Stimulated activated naive CD8-positive, alpha-beta T cell treated with anti-CD3 and anti-CD28 coated beads, Interleukin-15, Interleukin-2, amounts not matched to agents 100 U/mL and 50 U/mL, for 24 hours (primary cell): ENCODE measurements around the gene NLRC5.
"Not testable (repeated sequence)": the region's sequence is repeated elsewhere in the genome, so short reads cannot be mapped to it uniquely, and the experiment has no call there.

Experiments
- ATAC-seq: fragments of 150-1000 bp; cut with Tn5 transposase; one replicate; pipeline ENCODE4 v1.10.0; 2021
- DNase-seq: peaks from one replicate; pipeline ENCODE4 v3.0.0; 2021

NLRC5 gene

DNA sequence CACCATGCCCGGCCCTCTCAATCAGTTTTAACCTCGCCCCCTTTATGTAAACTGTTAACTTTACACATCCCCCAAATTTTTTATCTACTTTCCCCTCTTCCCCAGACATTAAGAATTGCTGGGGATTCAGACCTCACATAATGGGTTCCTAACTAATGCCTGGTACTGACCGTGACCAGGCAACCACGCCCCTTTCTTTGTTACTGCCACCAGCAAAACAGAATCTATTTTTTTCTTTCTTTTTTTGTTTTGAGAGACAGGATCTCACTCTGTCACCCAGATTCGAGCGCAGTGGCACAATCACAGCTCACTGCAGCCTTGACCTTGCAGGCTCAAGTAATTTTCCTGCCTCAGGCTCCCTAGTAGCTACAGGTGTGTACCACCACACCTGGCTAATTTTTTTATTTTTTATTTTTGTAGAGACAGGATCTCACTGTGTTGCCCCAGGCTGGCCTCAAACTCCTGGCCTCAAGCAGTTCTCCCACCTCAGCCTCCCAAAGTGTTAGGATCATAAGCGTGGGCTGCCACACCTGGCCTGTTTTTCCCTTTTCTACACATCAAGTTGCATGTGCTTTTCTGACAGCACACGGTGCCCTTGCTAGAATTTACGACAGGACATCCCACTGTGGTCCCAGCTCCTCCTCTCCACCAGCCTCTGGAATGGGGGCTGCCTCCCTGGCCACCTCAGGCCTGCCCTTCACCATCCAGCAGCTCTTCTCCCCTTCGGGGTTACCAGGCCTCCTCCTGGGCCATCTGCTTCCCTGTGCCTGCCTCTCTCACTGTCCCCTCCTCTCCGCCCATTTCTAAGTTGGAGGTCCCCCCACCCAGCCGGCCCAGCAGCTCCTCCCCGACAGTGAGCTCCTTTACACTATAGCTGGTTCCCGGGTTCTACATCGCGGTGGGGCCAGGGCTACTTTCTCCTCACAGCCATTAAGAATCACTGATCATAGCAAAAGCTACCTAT lies 113.8 kb downstream of the NLRC5 start:
- ATAC-seq: no peak

DNA sequence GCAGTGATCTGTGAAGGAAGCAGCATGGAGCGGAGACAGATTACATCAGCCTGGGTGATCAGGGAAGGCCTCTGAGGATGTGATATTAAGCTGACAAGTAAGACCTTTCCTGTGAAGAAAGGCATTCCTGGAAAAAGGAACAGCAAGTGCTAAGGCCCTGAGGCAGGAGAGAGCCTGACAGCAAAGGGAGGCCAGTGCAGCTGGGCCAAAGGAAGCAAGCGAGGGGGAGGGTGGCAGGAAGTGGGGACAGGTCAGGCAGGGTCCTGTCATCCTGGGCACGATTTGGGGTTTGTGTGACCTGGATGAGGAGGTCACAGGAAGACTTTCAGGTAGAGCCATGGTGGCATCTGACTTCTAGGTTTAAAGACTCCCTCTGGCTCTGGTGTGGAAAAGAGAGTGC lies 115.3 kb downstream of the NLRC5 start:
- no peak for DNase-seq
- ATAC-seq: no peak

More for the DNA sequence above, 113.8 kb downstream of the NLRC5 start:
- no peak for DNase-seq

DNA sequence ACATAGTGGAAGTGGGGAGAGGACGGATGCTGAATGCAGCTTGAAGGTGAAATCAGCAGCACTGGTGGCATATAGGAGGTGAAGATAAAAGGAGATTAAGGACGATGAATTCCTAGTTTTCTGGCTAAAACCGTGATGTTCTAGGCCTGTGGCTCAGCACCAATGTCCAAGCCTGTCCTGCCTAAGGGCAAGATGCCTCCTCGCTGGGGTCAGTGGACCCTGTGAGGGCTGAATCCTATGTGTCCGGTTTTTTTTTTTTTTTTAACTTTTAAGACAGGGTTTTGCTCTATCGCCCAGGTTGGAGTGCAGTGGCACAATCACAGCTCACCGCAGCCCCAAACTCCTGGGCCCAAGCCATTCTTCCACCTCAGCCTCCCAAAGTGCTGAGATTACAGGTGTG lies 115.8 kb downstream of the NLRC5 start:
- no peak for ATAC-seq
- no peak for DNase-seq

DNA sequence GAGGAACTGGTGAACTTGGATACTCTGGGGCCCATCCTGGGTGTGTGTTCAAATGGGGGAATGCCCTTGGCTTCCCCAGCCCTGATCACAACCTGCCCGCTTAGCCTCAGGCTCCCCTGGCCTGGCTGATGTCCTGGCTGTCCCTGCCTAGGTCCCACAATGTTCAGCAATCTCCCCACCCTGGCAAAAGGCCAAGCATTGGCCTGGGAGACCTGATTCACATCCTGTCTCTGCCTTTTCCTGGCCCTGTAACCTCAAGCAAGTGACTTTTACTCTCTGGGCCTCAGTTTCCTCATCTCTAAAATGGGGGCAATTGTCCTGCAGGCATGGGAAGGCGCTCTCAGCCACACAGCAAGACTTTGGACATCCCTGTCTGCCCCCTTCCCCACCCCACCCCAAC lies 117.4 kb downstream of the NLRC5 start:
- DNase-seq: no peak
- no peak for ATAC-seq

DNA sequence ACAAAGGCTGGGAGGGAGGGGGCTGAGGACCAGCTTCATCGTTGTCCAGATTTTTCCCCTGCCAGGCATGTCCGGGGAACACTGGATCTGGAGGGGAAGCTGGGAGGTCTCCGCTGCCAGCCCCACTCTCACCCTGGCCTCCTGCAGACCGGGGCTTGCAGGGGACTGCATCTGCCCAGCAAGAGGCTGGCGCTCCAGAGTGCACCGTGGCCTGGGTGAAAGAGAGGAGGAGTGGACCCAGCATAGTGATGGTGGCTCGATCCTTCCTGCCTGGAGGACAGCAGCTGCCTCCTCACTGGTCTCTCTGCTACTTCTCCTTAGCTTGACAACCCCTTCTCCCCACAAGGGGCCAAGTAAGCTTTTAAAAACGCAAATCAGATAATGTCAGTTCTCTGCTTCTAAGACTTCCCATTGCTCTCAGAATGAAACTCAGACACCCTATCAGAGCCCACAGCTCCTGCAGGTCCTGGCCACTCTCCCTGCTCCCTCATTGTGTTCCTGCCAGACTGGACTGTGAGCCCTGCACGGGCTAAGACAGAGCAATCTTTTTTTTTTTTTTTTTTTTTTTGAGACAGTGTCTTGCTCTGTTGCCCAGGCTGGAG lies 118.1 kb downstream of the NLRC5 start:
- ATAC-seq: no peak

DNA sequence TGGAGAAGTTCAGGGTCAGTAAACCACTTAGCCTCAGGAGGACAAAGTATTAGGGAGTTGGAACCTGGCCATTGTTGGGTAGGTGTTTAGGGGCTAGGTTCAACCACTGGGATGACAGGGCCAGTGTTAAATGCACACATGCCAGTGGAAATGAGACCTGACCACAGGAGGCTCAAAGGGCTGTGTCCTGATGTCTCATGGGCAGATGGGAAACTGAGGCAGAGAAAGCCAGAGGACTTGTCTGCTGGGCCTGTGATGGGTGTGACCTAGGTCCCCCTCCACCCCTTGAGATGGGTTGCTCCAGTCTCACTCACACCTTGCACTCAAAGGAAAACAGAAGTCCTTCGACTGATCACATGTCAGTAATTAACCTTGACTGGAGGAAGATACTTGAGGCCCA lies 119.1 kb downstream of the NLRC5 start:
- DNase-seq: no peak

More for the DNA sequence above, 118.1 kb downstream of the NLRC5 start:
- DNase-seq: no peak

DNA sequence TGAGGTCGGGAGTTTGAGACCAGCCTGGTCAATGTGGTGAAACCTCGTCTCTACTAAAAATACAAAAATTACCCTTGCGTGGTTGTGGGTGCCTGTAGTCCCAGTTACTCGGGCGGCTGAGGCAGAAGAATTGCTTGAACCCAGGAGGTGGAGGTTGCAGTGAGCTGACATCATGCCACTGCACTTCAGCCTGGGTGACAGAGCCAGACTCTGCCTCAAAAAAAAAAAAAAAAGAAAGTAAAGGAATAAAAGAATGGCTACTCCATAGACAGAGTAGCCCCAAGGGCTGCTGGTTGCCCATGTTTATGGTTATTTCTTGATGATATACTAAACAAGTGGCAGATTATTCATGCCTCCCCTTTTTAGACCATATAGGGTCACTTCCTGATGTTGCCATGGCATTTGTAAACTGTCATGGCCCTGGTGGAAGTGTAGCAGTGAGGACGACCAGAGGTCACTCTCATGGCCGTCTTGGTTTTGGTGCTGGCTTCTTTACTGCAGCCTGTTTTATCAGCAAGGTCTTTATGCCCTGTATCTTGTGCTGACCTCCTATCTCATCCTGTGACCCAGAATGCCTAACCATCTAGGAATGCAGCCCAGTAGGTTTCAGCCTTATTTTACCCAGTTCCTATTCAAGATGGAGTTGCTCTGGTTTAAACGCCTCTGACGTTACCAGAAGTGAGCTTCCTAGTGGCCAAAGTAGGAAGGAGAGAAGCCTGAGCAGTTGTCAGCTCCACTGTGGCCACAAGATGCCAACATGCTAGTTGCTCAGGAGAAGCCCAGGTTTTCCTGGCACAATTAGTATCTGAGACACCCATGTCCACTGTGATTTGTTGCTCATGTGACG lies 120.1 kb downstream of the NLRC5 start:
- not testable (repeated sequence) for ATAC-seq, DNase-seq

More for the DNA sequence above, 119.1 kb downstream of the NLRC5 start:
- no peak for ATAC-seq

DNA sequence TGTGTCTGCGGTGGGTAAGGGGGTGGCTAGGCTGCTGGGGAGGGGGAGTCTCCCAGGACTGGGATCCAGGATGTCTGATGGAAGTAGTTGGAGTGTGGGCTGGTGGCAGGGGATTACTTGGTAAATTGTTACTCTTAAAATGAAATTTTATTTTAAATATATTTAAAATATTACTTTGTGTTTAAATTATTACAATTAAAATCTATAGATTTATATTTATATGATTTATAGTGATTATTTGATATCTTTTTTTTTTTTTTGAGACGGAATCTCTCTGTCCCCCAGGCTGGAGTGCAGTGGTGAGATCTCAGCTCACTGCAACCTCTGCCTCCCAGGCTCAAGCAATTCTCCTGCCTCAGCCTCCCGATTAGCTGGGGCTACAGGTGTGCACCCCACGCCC lies 121.6 kb downstream of the NLRC5 start:
- no peak for ATAC-seq
- no peak for DNase-seq

DNA sequence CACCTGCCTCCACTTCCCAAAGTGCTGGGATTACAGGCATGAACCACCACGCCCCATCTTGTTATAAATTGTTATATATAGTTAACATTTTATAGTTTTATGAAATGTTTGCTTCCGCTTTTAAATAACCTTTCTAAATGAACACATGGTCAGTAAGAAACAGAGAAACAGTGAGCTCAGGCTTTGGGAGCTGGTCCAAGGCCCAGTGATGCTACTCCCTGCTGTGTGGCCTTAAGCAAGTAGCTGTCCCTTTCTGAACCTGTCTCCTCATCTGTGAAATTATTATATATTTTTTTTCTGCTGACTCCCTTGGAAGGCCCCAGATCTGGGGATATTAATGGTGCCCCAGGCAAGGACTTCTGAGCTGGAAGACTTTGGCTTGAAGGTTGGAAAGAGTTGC lies 122.1 kb downstream of the NLRC5 start:
- no peak for DNase-seq
- ATAC-seq: no peak

DNA sequence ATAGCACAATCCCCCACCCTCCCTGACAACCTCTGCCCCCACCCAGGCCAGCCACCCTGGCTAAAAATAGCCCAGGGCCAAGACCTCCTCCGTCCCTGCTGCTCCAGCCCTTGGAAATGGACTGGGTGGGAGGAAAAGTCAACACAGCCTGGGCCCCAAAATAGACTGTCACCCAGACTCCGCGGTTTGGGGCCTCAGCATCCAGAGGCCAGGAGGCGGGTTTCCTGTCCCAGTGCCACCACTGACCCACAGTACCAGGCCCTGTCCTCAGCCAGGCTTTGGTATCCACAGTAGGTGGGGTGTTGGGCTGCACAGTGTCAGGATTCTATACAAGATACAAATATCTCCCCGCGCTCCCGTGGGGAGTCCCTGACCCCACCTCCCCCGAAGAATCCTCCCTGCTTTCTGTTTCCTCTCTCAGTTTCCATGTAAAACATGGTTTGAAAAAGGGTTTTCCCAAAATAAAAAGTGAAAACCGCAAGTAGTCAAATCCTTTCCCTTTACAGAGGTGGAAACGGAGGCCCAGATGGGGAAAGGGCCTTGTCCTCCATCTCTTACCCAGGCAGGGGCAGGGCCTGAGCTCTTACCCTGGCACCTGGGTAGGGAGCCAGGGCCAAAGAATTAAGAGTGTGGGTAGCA lies 123.2 kb downstream of the NLRC5 start:
- no peak for DNase-seq
- ATAC-seq: peak; percentile 26

DNA sequence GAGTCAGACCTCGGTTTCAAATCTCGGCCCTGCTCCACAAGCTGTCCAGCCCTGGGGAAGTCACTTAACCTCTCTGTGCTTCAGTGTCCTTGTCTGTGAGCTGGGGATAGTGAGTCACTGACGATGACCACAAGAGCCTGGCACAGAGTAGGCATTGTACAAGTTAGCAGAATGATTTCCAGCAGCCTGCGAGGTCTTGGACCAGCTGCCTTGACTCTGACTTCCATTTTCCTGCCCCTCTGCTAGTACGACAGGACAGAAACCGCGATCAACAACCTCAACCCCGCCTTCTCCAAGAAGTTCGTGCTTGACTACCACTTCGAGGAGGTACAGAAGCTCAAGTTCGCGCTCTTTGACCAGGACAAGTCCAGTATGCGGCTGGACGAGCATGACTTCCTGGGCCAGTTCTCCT lies 123.7 kb downstream of the NLRC5 start:
- no peak for DNase-seq

DNA sequence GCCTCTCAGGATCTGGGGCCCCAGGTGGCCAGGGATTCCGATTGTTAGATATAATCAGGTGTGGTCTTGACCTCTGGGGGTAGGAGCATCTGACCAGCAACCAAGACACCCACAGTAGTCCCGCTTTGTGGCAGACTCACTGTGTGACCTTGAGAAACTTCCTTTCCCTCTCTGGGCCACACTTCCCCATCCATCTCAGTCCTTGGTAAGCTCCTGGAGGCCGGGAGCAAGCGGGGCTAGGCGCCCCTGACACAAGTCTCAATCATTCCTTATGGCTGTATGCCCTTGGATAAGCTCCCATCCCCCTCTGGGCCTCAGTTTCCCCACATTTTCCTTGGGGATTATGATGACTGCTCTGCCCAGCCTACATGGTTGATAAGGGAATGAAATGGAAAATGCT lies 124.3 kb downstream of the NLRC5 start:
- ATAC-seq: no peak
- DNase-seq: no peak

More for the DNA sequence above, 123.7 kb downstream of the NLRC5 start:
- peak; percentile 57 for ATAC-seq

DNA sequence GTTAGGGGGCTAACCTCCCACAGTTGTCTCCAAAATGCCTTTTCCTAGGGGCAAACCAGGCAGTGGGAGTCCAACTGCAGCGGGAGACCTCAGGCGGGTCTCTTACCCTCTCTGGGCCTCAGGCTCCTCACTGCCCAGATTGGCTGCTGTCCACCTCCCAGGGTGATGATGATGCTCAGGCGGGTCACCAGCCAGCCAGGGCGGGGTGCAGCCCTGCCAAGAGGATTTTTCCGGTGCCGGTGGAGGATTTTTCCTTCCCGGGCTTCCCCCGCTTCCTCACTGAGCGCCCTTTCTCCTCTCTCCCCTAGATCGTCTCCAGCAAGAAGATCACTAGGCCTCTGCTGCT lies 125.8 kb downstream of the NLRC5 start:
- ATAC-seq (no peak), DNase-seq (no peak)

DNA sequence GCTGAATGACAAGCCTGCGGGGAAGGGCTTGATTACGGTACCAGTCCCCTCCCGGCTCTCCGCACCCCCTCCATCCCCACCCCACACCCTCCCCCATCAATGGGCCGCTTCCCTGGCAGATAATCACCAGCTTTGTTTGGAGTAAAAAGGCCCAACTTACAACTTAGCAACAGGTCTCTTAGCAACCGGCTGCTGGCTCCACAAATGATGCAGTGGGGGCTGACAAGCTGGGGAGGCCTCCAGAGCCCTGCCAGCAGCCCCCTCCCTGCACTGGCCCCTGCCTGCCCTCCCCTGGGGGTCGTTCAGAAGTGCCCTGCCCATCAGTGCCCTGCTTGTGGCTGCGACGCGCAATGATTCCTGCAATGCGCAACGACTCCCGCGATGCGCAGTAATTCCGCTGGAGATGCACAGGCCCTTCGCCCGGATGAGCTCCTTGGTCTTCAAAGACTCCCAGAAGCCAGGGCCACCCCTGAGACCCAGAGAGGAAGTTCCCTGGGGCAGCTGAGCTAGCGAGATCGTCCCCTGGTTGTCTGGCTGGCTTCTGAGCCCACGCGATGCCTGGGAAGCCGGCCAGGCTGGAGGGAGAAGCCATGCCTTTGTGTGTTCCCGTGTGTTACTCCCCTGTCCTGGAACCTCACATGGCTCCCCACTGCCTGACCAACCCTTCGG lies 126.3 kb downstream of the NLRC5 start:
- DNase-seq (no peak), ATAC-seq (no peak)

DNA sequence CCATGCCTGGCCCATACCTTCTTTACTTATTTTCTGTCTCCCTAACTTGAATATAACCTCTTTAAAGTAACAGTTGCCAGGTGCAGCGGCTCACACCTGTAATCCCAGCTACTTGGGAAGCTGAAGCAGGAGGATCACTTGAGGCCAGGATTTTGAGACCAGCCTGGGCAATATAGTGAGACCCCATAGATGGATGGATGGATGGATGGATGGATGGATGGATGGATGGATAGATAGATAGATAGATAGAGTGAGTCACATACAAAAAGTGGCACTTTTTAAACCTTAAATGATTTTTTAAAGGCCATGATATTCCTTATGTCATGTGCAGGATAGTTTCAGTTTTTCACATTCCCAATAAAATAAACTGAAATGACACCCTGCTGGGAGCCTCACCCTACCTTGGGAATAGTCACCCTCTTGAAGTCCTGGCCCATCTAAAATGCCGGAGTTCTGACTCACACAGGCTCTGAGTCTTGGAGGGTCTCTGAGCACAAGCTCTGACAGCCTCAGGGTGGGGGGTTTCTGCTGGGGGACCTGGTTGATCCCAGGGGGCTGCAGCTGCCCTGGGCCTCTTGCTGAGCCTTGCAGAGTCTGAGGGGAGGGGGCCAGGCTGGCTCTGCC lies 129.2 kb downstream of the NLRC5 start:
- ATAC-seq (no peak), DNase-seq (no peak)

DNA sequence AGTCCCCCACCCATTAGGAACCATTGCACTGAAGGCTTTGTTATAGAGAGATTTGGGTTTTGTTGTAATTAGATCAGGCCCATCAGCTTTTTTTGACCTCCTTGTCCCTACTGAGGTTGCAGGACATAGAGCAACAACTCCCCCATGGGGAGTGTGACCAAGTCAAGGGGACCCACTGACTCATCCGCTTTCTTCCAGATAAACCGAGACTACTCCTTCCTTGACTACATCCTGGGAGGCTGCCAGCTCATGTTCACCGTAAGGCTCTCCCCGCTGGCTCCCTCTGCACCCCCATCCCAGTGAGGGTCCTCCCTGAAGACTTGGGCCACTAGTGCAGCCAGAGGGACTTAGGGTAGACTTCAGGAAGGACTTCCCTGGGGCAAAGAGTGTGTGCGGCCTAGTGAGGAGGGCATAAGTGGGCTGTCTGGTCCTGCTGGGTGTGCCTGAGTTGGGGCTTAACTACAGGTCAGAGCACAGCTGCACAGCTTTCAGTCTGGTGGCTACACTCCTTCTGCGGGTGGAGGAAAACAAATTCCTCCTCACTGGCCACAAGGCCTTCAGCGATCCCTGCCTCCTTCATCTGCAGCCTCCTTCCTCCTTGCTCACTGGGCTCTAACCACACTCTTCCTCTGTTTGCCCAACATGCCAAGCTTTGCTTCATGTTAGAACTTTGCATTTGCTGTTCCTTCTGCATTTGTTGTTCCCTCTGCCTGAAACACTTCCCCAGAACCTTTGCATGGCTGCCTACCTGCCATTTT lies 134.0 kb downstream of the NLRC5 start:
- ATAC-seq: no peak
- DNase-seq: no peak

DNA sequence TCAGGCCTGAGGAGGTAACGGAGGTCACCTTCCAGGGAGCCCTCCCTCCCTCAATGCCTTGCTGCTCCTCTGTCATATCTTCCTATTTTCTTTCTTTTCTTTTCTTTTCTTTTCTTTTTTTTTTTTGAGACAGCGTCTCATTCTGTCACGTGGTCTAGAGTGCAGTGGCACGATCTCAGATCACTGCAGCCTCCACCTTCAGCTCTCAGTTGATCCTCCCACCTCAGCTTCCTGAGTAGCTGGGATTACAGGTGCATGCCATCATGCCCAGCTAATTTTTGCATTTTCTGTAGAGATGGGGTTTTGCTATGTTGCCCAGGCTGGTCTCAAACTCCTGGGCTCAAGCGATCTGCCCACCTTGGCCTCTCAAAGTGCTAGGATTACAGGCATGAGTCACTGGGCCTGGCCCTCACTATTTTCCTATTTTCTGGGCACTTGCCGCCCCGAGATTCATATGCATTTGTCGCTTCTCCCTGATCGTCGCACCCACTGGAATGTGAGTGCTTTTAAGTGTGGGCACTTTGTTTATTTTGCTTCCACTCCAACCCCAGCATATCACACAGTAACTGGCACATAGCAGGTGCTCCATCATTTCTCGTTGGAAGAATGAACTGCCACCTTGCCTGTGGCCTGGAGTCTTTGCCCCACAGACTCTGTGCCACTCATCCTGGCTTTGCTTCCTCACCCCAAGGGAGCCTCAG lies 134.8 kb downstream of the NLRC5 start:
- DNase-seq (no peak), ATAC-seq (no peak)

DNA sequence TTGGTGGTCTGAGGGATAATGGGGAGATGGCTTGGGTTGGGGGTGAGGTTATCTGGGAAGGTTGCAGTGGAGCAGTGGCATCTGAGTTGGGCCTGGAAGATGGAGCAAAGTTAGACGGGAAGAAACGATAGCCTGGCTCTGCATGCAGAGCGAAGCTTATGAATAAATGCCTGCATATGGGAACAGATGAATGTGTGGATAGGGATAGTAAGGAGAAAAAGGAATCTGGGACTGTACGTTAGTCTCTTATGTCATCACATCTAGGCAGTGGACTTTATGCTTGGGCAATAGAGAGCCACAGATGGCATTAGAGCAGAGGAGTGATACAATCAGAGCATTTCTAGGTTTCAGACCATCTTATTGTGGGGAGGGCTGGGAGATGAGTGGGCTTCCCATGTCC lies 136.0 kb downstream of the NLRC5 start:
- DNase-seq: no peak
- ATAC-seq: no peak

DNA sequence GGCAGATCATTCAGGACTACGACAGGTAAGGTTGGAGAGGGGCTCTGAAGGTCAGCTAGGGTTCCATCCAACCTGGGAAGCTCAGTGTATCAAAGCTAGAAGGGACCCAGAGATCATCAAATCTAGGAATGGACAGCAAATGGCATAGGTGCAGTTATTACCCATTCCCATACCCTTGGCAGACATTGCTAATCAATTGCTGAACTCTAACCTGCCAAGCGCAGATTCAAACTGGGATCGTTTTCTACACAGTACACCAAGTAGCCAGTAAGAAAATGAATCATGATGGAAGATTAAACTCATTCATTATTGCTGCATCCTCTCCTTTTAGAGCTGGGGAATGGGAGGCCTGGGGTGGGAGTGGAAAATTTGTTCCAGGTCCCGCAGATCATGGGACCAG lies 136.6 kb downstream of the NLRC5 start:
- DNase-seq (no peak), ATAC-seq (no peak)

DNA sequence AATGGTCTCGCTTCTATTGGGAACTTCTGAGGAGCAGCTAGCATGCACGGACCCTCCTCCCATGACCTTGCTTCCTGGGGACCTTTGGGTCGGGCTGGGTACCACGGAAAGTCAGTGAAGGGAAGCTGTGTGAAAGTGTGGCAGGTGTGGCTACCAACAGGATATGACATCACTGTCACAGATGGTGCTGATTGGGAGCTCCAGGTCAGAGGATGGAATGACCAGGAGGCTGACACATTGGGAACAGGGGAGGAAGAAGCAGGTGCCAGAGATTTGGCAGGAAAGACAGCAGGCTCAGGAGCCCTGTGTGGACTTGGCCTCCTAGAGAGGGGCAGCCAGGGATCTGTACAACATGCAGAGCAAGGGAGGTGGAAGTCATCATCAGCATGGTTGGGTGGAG lies 137.1 kb downstream of the NLRC5 start:
- no peak for ATAC-seq

More for the DNA sequence above, 137.1 kb downstream of the NLRC5 start:
- DNase-seq: no peak
